ENCODE data around the gene IGFALS.

GRCh38 chr16:1757714-1758461 lies 35.6 kb downstream of the IGFALS start:
- TF ChIP-seq RAD21 (IDR thresholded peaks at IDR 0.05; ENCODE audit: low read length) (no peak), POLR2A (IDR thresholded peaks at IDR 0.05; ENCODE audit: low read depth, low read length) (no peak)
